Renal cortical epithelial cell (primary cell): ENCODE results near the gene SMAP1. TPM values are rescaled to one million over a fixed set of nuclear protein-coding genes. Genes with fewer than 3 reads are reported as not detected.
A peak's percentile ranks its signal among the peaks of the same experiment; 100 is the strongest.

Experiments used
- DNase-seq: peaks from one replicate; pipeline ENCODE4 v3.0.0-alpha.2; 2011; ENCODE audit warnings: low read depth
- total RNA-seq: library from RNA; depleted of rRNA; stranded (reverse); fragments of >200 nt; gene quantifications from 2 replicates; pipeline ENCODE4 v1.2.3, GENCODE V29; 2014

Gene SMAP1
- total RNA-seq, 1 donor from 2014 or later, result 34.7 TPM

DNA sequence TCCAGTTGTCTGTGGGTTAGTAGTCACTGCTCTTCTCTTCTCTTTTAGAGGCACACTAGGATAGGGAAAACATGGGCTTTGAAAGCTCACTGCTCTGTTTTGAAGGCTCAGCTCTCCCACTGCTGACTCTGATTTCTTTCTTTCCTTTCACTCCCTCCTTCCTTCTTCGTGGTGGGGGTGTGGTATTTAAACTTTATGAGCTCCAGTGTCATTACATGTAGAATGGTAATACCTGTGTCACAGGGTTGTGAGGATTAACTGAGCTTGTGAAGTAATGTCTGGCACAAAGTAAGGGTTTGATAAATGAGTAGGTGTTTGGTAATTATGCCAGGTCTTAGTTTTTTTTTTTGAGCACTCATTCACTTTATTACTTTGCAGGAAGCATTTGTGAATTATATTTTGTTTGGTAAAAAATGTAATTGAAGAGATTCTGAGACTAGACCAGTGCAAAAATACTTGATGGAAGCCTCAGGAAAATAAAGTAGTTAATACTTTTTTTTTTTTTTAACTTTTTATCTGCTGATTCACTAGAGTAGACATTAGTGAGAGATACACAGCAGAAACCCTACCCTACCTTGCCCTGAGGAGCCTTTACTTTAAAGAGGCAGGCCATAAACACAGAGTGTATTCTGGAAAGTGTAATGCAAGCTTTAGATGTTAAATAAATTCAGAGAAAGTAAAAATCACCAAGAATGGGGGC is 17.3 kb downstream of the SMAP1 start:
- peak; percentile 61 for DNase-seq

DNA sequence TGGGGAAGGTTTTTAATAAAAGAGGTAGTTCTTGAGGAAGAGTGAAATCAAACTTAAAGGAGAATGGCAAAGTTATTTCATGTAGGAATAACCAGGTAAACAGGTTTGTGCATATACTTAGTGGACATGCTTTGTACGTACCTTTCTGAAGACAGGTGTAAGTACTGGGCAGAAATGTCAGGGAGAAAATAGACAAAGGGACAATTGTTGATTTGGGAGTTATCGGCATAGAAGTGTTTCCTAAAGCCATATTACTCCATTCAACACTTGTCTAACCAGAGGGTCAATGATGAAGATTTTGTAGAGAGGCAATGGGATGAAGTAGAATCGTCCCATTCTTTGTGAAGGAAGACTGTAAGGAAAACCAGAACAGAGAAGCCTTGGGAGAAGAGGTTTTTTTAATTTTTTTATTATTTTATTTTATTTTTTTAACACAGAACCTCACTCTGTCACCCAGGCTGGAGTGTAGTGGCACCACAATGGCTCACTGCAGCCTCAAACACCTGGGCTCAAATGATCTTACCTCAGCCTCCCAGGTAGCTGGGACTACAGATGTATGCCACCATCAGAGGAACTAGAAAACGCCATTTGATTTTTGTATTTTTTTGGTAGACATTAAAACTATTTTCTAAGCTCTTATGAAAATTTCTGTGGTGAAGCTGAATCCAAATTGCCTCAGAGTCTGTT is 18.0 kb downstream of the SMAP1 start:
- DNase-seq, result no peak

DNA sequence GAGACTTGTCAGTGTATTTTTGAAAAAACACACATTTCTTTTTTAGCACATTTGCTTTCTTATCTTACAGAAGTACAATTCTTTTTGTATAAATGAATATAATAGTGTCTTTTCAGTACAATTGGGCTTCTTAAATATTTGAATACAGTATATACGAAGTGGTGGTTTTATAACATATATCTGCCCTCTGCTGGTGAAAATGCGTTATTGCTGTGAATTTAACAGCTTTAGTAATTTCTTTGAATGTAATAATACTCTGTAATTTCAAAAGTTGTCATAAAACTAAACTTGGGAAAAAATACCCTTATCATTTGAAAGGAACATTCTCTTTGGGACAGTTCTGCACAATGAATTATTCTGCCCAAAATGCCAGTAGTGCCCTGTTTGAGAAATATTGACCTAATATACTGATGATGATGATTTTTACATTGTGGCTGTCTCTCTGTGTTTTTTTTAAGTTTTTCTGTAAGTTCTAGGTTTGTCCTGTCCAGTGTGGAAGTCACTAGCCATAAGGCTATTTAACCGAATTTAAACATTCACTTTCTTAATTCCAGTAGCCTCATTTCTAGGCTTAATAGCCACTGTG is 19.0 kb downstream of the SMAP1 start:
- DNase-seq, result peak; percentile 54

DNA sequence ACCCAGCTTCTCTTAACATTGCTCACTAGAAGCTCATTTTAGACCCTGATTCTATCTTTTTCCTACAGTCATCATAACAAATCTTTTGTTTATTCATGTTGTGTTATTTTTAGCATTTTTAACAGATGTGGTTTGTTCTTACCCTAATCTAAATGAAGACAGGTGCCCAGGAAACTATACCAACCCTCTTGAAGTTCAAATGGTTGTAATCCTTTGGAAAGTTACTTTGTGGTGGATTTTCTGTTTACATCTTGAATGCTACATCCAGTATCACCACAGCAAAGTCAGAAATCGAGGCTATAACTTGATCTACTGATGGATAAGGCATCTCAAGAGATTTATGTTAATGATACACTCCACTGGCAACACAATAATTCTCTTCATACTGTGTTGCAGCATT is 26.2 kb downstream of the SMAP1 start:
- DNase-seq, result no peak

DNA sequence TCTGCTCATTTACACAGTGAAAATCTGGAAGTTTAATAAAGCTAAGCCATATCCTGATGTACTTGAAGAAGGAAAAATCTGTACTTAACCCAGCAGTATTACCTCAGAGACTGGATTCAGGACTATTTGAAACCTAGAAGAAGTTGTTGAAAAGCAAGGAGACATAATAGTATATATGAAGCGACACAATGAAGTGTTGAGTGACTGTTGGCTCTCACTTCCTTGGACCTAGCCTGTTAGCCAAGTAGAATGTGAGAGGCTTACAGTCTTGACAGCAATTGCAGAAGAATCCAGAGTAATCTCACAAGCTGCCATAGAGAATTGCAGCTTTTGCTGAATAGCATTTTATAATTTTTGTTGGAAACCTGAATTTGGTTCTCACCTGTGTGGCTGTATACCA is 26.7 kb downstream of the SMAP1 start:
- DNase-seq, result no peak

DNA sequence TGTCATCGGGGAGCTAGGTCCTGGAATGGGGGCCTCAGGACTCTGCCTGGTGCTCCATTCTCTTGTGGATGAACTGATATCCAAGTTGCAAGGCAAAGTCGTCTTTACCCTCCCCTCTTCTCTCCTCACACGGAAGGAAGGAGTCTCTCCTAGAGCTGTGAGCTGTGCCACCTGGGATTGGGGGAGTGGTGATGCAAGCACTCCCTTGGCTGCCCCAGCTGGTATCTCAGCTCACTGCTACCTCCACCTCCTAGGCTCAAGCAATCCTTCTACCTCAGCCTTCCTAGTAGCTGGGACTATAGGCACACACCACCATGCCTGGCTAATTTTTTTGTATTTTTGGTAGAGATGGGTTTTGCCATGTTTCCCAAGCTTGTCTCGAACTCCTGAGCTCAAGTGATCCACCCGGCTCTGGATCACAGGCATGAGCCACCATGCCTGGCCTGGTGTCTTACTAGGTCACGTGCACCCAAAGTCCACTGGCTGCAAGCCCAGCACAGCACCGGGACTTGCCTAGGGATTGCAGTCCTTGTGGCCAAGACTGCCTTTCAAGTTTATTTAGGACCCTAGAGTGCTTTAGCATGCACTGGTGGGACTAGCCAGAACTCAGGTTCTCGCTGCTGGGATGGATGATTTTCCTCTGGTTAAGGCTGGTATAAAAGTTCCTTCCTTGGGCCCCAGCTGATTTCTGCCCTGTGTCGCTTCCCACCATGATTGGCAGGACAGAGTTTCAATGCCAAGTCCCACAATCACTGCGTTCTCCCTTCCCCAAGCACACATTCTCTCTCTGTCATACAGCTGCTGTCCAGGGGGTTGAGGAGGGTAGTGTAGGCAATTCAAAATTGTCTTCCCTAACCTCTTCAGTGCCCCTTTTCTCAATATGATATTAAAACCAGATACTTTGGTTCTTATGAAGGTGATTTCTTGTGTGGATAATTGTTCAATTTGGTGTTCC is 33.5 kb downstream of the SMAP1 start:
- no peak for DNase-seq

DNA sequence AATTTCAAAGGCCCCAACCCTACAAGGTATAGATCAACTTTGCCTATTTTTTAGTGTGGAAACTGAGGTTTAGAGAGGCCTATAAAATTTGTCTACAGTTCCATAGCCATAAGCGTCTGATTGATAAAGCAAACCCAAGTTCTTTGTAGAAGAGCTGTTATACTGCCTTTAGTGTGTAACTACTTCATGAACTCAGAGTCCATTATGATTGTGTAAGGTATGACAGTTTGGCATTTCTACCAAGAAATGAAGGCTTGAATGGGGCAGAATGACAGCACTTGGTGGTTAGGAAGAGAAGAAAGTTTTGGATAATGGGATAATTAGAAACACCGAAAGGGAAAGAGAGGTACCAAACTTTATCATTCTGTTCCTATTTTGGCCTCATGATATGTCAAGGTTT is 38.1 kb downstream of the SMAP1 start:
- no peak for DNase-seq

DNA sequence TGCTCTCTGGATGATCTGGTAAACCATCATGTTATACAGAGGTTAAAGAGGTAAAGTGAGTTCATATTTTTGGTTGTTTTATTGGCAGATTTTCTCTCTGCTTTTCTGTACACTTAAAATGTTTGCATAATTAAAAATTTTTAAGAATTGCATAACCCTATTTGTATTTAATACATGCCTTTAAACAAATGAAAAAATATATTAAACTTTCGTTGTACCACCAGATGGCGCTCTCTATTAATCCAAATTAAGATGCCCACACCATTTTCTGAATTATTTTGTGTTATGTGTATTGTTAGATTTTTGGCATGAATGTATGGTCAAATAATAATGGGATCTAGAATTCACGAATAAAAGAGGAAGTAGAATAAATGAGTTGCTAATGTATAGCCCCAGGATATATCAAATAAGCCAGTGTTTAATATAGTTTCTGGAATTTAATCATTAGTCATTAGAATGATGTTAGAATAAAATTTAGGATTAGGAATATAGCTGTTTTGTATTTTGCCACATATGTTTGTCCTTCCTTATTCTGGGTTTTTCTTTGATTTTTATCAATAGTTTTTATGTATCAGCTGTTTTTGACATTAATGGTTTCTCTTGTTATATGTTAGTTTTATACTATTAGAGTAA is 38.9 kb downstream of the SMAP1 start:
- DNase-seq, result peak; percentile 46

DNA sequence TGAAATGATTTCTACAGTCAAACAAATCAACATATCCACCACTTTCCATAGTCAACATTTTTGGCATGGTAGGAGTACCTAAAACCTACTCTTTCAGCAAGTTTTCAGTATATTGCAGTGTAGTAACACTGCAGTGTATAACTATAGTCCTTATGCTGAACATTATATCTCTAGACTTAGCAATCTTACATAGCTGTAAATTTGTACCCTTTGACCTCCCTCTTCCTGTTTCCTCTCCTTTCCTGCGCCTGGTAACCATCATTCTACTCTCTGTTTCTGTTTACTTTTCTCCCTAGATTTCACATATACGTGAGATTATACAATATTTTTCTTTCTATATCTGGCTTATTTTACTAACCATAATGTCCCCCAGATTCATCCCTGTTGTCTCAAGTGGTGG is 40.2 kb downstream of the SMAP1 start:
- DNase-seq, result no peak

DNA sequence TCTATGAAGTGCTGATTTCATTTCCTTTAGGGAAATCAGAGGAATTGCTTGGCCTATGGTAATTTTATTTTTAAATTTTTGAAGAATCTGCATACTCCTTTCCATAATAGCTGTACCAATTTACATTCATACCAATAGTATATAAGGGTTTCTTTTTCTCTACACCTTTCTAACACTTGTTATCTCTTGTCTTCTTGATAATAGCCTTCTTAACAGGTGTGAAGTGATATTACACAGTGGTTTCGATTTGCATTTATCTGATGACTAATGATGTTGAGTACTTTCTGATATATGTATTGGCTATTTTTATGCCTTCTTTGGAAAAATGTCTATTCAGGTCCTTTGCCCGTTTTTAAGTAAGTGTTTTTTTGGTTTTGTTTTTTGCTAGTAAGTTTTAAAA is 40.8 kb downstream of the SMAP1 start:
- DNase-seq, result no peak

DNA sequence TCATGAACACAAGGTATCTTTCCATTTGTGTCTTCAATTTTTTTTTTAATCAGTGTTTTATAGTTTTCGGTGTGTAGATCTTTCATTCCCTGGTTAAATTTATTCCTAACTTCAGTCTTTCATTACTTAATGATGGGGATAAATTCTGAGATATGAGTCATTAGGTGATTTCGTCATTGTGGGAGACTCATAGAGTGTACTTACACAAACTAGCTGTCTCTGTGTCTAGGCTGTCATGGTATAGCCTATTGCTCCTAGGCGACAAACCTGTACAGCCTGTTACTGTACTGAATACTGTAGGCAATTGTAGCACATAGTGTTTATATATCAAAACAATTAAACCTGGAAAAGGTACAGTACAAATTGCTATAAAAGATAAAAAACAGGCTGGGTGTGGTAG is 42.1 kb downstream of the SMAP1 start:
- DNase-seq, result peak; percentile 78

DNA sequence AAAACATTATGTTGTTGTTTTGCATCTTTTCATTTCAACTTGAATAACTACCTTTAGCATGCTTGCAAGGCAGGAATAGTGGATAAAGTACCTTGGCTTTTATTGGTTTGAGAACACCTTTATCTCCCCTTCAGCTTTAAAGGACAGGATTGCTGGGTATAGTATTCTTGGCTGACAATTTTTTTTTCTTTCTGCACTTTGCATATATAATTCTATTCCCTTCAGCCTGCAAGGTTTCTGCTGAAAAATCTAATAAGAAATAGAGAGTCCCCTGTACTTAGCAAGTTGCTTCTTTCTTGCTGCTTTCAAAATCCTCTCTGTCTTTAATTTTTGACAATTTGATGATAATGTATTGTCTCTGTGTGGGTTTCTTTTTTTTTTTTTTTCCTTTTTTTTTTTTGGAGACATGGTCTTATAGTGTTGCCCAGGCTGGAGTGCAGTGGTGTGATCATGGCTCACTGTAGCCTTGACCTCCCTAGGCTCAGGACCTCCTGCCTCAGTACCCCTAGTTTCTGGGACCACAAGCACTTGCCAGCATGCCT is 47.1 kb downstream of the SMAP1 start:
- no peak for DNase-seq

DNA sequence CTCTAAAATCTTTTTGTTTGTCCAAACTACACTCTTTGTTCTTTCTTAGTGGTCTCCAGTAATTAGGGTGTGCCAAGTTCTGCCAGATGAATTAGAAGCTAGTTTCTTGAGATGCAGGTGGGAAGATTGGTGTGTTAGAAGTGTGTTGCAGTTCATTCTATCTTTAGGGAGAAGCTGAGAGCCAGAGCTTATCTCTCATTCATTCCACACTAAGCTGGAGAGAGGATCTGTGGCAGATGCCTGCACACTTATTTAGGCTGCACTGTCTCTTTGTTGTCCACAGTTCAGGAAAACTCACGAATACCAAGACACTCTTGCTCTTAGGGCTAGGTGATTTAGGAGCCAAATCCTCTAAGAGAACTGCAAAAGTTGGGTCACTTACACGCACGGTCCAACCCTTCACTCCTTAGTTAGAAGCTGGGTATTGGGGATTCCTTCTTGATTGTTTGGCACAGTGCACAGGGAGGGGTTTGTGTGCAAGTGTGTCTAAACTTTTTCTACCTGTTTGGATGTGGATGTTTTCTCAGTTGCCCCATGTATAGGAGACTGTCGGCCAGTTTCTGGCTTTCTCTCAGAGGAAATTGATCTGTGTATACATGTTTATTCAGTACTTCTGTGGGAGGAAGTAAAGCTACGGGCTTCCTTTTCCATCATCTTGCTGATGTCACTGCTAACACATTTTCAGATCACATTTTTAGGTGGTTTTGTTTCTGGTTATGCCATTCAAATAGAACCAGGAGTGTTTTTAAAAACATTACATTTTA is 49.5 kb downstream of the SMAP1 start:
- no peak for DNase-seq

DNA sequence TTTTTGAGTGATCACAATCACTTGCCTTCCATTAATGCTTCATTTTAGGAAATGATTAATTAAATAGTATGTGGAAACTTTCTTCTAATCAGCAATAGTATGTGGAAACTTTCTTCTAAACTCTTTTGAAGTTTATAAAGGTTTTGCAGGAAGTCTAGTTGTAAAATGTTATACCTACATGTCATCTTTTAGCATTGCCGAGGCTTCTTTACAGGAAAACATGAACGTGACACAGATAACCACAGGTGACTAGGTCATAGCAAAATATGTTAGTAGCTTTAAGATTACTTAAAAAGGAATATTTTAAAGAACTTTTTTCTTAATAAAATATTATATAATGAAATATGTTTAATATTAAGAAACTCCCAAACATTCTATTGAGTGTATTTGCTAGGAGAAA is 56.8 kb downstream of the SMAP1 start:
- DNase-seq, result peak; percentile 66

DNA sequence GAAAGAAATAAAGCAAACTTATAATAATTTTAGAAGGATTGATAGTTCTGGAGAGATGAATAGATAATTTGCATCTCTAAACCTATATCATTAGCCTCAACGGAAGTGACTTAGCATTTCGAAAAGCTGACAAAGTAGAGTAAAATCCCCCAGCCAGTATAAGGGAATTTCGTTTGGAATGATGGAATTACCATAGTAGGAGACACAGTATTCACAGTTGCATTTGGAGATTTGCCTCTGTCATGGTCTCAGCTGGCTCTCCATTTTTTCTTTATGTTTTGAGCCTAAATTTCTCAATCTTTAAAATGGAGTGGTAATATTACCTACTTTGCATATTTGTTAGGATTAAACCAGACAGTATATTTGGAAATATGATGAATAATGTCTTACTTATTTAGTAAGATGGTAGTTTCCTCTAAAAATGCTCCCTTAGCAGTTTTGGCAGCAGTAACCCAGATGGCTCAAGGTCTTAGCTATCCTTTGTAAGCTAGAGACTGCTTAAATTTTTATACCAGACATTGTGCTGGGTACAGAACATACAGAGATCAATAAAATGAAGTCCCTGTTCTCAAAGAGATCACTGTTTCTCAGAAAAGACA is 58.2 kb downstream of the SMAP1 start:
- no peak for DNase-seq

DNA sequence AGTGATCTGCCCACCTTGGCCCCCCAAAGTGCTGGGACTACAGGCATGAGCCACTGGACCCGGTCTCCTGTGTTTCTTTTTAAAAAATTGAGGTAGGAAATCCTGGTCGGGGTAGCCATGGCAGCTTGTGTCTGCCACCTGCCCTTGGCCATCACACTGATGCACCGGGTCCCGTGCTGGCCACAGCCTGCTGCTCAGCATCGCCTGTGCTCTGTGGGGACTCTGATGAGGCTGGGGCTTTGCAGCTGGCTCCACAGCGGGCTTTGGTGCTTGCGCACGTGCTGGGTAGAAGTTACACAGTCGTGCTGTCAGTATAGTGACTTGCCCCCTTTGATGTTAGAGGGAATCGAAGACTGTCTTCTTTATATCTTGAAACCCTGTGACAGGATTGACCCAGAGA is 66.7 kb downstream of the SMAP1 start:
- DNase-seq, result no peak

DNA sequence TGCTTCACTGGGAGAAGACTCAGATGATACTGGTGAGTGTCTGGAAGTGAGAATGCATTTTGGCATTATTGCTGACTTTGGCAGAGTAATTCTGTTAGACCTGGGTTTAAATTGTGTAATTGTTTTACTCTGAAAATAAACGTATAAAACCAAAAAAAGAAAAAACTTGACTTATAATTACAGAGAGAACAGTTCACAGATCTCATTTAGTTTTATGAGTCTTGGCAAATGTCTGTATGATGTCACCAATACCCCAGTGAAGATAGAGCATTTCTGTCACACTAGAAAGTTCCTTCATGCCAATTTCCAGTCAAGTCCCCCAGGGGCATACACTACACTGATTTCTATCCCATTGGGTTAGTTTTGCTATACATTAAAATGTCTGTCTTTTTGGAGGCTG is 67.3 kb downstream of the SMAP1 start:
- DNase-seq, result no peak

DNA sequence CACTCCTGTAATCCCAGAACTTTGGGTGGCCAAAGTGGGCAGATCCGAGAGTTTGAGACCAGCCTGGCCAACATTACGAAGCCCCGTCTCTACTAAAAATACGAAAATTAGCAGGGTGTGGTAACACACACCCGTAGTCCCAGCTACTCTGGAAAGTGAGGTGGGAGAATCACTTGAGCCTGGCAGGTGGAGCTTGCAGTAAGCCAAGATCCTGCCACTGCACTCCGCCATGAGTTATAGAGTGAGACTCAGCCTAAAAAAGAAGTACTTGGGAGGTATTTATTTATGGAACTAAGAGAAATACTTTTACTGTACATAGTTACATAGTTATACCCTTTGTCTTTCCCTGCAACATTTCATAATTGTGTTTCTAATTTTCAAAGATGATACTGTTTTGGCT is 67.8 kb downstream of the SMAP1 start:
- DNase-seq, result no peak

DNA sequence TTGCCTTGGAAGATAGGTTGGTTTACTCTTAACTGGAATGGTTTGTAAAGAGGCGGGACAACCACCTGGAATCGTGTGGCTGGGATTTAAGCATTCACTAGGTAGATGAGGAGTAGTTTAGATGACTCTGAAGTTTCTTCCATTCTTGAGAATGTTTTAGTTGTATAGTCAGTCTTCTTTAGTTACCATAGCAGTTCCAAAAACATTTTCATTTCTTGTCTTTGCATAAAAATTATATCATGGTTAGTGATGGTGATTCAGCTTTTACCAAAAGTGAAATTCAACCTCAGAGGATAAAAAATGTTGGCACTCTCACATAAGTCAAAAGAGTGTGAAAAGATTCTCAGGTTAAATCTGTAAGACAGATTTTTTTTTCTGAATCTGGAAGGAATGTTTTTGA is 70.3 kb downstream of the SMAP1 start:
- no peak for DNase-seq

DNA sequence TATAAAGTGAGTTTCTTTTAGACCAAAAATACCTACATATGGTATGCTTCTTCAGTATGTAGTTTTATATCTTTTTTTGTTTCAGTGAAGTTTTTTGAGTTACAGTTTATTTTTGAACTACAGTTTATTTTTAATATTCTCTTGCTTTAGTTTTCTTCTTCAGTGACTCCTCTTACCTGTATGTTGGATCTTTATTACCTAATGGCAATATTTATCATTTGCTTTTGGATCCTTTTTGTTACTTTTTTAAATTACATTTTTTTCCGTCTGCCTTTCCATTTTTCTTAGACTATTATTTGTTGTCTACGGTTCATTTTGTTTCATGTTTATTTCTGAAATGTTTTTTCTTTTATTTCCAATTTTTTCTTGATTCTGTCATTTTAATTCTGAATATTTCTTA is 71.9 kb downstream of the SMAP1 start:
- no peak for DNase-seq
